ENCODE data around the gene TGIF1.
"Not testable (repeated sequence)": the region's sequence is repeated elsewhere in the genome, so short reads cannot be mapped to it uniquely, and the experiment has no call there.

Gene TGIF1

GRCh38 chr18:3455907-3456685, 6.1 kb downstream of the TGIF1 start:
- DNase-seq (ENCODE audit: low read depth in 2 of 2): no peak

- no peak for DNase-seq (ENCODE audit: low read depth in 2 of 2)
Measured at GRCh38 chr18:3456686-3457069, 6.7 kb downstream of the TGIF1 start.

- no peak for DNase-seq (ENCODE audit: low read depth in 2 of 2)
Measured at GRCh38 chr18:3457261-3457724, 7.3 kb downstream of the TGIF1 start.

- no peak for DNase-seq (ENCODE audit: low read depth in 2 of 2)
Measured at GRCh38 chr18:3458378-3458777, 8.4 kb downstream of the TGIF1 start.

GRCh38 chr18:3458952-3459853, 9.2 kb downstream of the TGIF1 start:
- no peak for DNase-seq (ENCODE audit: low read depth in 2 of 2)

- DNase-seq (ENCODE audit: low read depth in 2 of 2): no peak
Measured at GRCh38 chr18:3460823-3461398, 10.9 kb downstream of the TGIF1 start.

- DNase-seq (ENCODE audit: low read depth in 2 of 2): no peak
Measured at GRCh38 chr18:3461704-3462103, 11.7 kb downstream of the TGIF1 start.

GRCh38 chr18:3463051-3463450, 13.1 kb downstream of the TGIF1 start:
- no peak for DNase-seq (ENCODE audit: low read depth in 2 of 2)

- no peak for DNase-seq (ENCODE audit: low read depth in 2 of 2)
Measured at GRCh38 chr18:3466045-3466444, 16.1 kb downstream of the TGIF1 start.

GRCh38 chr18:3466872-3467271, 16.9 kb downstream of the TGIF1 start:
- DNase-seq (ENCODE audit: low read depth in 2 of 2): no peak

- DNase-seq (ENCODE audit: low read depth in 2 of 2): no peak
Measured at GRCh38 chr18:3468066-3468705, 18.2 kb downstream of the TGIF1 start.

- DNase-seq (ENCODE audit: low read depth in 2 of 2): no peak
Measured at GRCh38 chr18:3468833-3469232, 18.9 kb downstream of the TGIF1 start.

GRCh38 chr18:3471141-3471648, 21.2 kb downstream of the TGIF1 start:
- DNase-seq (ENCODE audit: low read depth in 2 of 2): no peak

GRCh38 chr18:3472121-3472520, 22.1 kb downstream of the TGIF1 start:
- not testable (repeated sequence) for DNase-seq (ENCODE audit: low read depth in 2 of 2)

GRCh38 chr18:3472681-3473544, 22.9 kb downstream of the TGIF1 start:
- DNase-seq (ENCODE audit: low read depth in 2 of 2): no peak

GRCh38 chr18:3478262-3478978, 28.4 kb downstream of the TGIF1 start:
- no peak for DNase-seq (ENCODE audit: low read depth in 2 of 2)

- no peak for DNase-seq (ENCODE audit: low read depth in 2 of 2)
Measured at GRCh38 chr18:3479978-3480509, 30.1 kb downstream of the TGIF1 start.

- DNase-seq (ENCODE audit: low read depth in 2 of 2): no peak
Measured at GRCh38 chr18:3480827-3481573, 31.0 kb downstream of the TGIF1 start.

- DNase-seq (ENCODE audit: low read depth in 2 of 2): peak in 1 of 2 donors; percentile 8
Measured at GRCh38 chr18:3481696-3482210, 31.8 kb downstream of the TGIF1 start.

All from stimulated activated CD4-positive, alpha-beta T cell treated with anti-CD3 and anti-CD28 coated beads, Interleukin-1b, Interleukin-23, amount 100 ng/mL, for 4 hours (primary cell).